ENCODE measurements around the gene PIK3R5. TPM values are rescaled to one million over a fixed set of nuclear protein-coding genes. Genes with fewer than 3 reads are reported as not detected.

Gene PIK3R5
- total and polyA plus RNA-seq, 7 donors, result 0.20 to 2.9 (median 1.1) TPM

- WGBS, 3 donors, result 71 to 80% (median 79%) methylated on average over 12 of the region's 12 CpGs
- Histone ChIP-seq H3K4me3 (no peak overlapping the region), H3K27ac (no peak overlapping the region), H3K27me3 (ENCODE audit: insufficient read depth in 3 of 3, low read length in 2 of 3) (peaks cover 0 to 4% (median 0%) of the 10 kb centered on the region in 3 donors), H3K4me1 (no peaks in the 10 kb centered on the region), H3K9me3 (no peaks in the 10 kb centered on the region), H3K36me3 (ENCODE audit: insufficient read depth in 1 of 2, low read depth in 1 of 2) (no peaks in the 10 kb centered on the region)
- intact Hi-C loops (cut with DNase I), result no loop called here
- no peak for TF ChIP-seq CTCF (IDR thresholded peaks at IDR 0.05)
- DNase-seq, result no peak
- no peak for ATAC-seq
Observed at GRCh38 chr17:8875436-8875835, 90.1 kb downstream of the PIK3R5 start.

- no peak for DNase-seq
- H3K4me3 ChIP-seq, result no peak overlapping the region
- intact Hi-C loops (cut with DNase I), result no loop called here
- no peaks in the 10 kb centered on the region for H3K4me1 ChIP-seq
- no peak overlapping the region for H3K27ac ChIP-seq
- 60 to 64% (median 61%) methylated on average over 19 of the region's 19 CpGs for WGBS, 3 donors
- peaks cover 0 to 4% (median 0%) of the 10 kb centered on the region in 3 donors for H3K27me3 ChIP-seq (ENCODE audit: insufficient read depth in 3 of 3, low read length in 2 of 3)
- H3K36me3 ChIP-seq (ENCODE audit: insufficient read depth in 1 of 2, low read depth in 1 of 2), result no peaks in the 10 kb centered on the region
- no peak for ATAC-seq
- H3K9me3 ChIP-seq, result no peaks in the 10 kb centered on the region
- no peak for TF ChIP-seq CTCF (IDR thresholded peaks at IDR 0.05)
Observed at GRCh38 chr17:8873801-8874715, 91.4 kb downstream of the PIK3R5 start.

GRCh38 chr17:8872705-8873435, 92.6 kb downstream of the PIK3R5 start:
- intact Hi-C loops (cut with DNase I), result no loop called here
- Histone ChIP-seq H3K36me3 (ENCODE audit: insufficient read depth in 1 of 2, low read depth in 1 of 2) (no peaks in the 10 kb centered on the region), H3K4me3 (no peak overlapping the region), H3K4me1 (no peaks in the 10 kb centered on the region), H3K27me3 (ENCODE audit: insufficient read depth in 3 of 3, low read length in 2 of 3) (peaks cover 0 to 4% (median 0%) of the 10 kb centered on the region in 3 donors), H3K27ac (no peak overlapping the region), H3K9me3 (no peaks in the 10 kb centered on the region)
- ATAC-seq (no peak), DNase-seq (no peak)
- WGBS, 3 donors, result 51 to 54% (median 52%) methylated on average over 17 of the region's 17 CpGs
- TF ChIP-seq CTCF (IDR thresholded peaks at IDR 0.05), result no peak

GRCh38 chr17:8872036-8872704, 93.3 kb downstream of the PIK3R5 start:
- Histone ChIP-seq H3K27me3 (ENCODE audit: insufficient read depth in 3 of 3, low read length in 2 of 3) (peaks cover 0 to 4% (median 0%) of the 10 kb centered on the region in 3 donors), H3K4me1 (no peaks in the 10 kb centered on the region), H3K4me3 (no peak overlapping the region), H3K27ac (no peak overlapping the region), H3K36me3 (ENCODE audit: insufficient read depth in 1 of 2, low read depth in 1 of 2) (no peaks in the 10 kb centered on the region), H3K9me3 (no peaks in the 10 kb centered on the region)
- TF ChIP-seq CTCF (IDR thresholded peaks at IDR 0.05), result no peak
- ATAC-seq, result no peak
- intact Hi-C loops (cut with DNase I), result no loop called here
- 89 to 92% (median 89%) methylated on average over 7 of the region's 7 CpGs for WGBS, 3 donors
- DNase-seq, result no peak

Measured in psoas muscle (tissue), 8 donors.